Activated CD4-positive, alpha-beta T cell treated with anti-CD3 and anti-CD28 coated beads, Interleukin-2, Interleukin-4, amounts not matched to agents 100 ng/mL and 50 ng/mL, durations not matched to agents 16 hours and 8 hours (primary cell): ENCODE results near the gene PPT1.

Experiments
- DNase-seq: peaks from one replicate; pipeline ENCODE4 v3.0.0-alpha.2; 2020; ENCODE audit warnings: low spot score

Gene PPT1

GRCh38 chr1:40092706-40093639 is 4.1 kb downstream of the PPT1 start:
- DNase-seq: no peak

DNA sequence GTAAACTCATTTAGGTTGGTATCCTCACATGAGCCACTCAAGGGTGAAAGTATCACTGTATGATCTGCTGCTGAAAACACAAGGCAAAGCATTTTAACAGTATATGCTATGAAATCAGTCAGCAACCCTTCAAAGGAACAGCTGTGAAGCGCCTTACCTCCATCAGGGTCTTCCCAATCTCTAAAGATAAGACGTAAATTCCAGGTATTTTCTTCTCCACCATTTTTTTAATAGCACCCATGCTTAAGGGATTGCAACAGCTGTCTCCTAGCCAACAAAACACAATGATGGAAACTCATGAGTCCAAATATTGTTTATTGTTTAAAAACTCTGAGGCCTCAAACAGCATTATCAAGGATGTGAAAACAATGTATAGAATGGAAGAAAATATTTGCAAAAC is 4.8 kb downstream of the PPT1 start:
- DNase-seq: no peak

DNA sequence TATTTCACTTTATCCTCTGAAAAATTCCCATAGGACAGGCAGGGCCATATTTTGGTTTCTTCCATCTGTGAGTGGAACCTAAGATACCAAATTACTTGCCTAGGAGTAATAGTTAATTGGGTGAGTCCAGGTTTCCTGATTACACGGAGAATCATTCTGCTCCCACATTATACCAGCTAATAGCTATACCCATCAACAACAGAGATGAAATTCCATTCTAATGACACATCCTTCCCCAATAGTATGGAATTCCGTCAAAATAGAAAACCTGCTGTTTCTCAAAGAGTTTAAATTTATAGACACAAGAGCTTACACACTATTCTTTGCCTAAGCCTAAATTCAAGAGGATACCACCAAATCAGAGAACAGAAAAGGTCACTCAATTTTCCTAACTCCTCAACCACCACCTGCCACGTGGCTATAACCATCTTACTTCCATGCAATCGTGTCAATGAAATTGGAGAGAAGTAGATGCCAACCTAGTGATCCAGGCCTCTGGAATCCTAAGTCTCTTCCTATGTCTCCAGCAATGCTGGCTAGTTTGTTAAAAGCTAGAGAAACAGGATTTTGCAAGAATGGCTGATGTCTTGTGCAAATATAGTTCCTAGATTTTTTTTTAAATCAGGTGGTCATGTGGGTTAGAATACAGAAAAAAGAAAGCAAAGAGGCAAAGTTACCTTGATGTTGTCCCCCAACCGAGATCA is 6.2 kb downstream of the PPT1 start:
- DNase-seq: no peak

- peak; percentile 56 for DNase-seq
Measured at GRCh38 chr1:40084750-40085149, 12.3 kb downstream of the PPT1 start.

DNA sequence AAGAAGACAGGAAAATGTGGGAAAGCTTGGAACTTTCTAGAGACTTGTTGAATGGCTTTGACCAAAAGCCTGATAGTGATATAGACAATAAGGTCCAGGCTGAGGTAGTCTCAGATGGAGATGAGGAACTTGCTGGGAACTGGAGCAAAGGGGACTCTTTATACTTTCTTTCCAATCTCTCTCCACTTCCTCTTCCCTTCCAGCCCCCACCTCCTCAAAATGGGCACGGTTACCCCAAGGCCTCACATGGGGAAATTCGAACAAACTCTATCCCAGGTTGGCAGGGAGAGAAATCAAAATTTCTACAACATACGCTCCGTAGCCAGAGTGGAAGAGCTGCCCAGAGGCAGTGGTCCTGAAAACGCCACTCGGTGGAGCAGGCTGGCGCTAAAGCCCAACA is 15.2 kb downstream of the PPT1 start:
- DNase-seq: no peak

GRCh38 chr1:40079774-40080400 is 17.2 kb downstream of the PPT1 start:
- no peak for DNase-seq

- peak; percentile 69 for DNase-seq
Measured at GRCh38 chr1:40078512-40079333, 18.3 kb downstream of the PPT1 start.

DNA sequence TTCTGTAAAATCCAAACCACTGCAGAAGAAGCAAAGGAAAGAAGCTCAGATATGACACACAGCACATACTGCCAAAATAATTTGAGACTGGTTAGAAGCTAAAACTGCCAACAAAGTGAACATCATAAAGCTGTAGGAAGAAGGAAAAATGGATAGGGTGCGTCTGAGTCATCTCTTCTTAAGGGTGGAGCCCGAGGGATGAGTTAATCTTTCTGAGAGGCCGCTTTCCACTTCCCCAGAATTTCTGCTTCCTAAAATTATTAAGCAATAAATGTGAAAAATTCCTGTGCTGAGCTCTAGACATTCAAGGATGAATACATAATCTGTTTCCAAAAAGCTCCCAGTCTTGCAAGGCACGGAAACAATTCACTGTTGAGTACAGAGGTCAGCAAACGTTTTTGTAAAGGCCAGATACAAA is 20.1 kb downstream of the PPT1 start:
- no peak for DNase-seq

- no peak for DNase-seq
Measured at GRCh38 chr1:40075266-40075665, 21.8 kb downstream of the PPT1 start.

DNA sequence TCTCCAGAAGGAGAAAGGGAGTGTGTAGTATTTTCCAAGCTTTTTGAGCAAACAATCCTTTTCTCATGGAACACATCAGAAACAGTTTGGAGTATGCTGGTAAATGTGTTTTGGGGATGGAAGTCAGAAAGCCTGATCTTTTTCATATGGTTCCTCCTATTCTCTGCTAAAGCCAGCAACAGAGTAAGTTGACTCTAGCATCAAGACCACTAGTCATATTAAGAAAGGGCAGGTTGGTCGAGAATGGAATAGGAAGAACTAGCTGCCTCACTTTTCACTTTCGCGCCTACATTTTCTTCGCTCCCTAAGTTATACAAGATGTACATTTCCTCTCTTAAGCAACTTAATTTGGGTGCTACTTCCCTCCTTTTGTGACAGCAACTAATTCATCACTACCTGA is 24.0 kb downstream of the PPT1 start:
- DNase-seq: no peak

DNA sequence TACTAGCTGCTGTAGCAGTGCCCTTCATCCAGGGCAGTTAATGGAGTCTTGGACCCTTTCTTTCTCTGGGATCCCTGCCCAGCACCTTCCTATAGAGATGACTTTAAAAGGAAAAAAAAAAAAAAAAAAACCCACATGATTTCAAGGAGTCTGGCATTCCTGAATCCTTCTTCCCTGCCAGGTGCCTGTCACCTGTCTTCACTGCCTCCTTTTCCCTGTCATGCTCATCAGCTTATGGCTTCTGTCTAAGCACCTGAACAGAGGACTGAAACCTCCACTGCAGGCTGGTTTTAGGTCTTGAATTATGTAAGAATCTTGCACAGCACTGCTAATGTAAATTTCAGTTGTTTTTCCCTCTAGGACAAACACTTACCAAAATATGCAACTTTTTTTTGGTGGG is 24.9 kb downstream of the PPT1 start:
- DNase-seq: no peak

DNA sequence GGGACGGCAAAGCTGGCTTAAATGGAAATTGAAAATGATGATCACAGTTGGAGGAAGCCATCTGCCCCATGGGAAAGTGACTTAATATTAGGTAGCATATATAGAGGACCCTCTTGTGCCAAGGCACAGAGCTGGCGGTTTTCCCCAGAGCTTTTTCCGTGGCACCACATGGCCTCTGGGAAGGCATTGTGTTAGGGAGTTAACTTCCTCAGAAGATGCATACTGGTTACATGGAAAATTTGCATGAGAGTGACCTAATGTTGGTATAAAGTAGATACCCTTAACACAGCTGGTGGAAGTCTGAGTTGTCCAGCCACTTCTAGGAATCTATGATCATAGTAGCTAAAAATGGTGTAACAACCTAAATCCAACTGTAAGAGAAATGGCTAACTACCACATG is 29.2 kb downstream of the PPT1 start:
- DNase-seq: no peak

- no peak for DNase-seq
Measured at GRCh38 chr1:40067023-40067422, 30.0 kb downstream of the PPT1 start.

GRCh38 chr1:40064797-40065499 is 32.1 kb downstream of the PPT1 start:
- DNase-seq: no peak

GRCh38 chr1:40059960-40060750 is 36.9 kb downstream of the PPT1 start:
- peak; percentile 24 for DNase-seq

GRCh38 chr1:40059338-40059959 is 37.6 kb downstream of the PPT1 start:
- peak; percentile 82 for DNase-seq

GRCh38 chr1:40058453-40059337 is 38.4 kb downstream of the PPT1 start:
- DNase-seq: peak; percentile 58

DNA sequence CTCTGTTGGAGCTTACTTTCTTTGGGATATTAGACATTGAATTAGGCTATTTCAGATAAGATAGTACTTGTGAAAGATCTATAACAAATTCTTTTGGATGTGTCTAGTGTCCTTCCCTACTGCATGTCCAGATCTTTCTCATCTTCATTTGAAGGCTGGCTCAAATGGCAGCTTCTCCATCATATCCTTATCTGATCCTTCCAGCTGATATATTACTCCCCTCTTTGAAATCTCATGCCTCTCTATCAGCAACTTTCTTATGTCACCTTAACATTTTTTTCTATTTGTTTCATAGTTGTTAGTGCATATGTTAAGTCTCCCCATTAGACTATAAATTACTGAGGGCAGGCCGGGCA is 39.0 kb downstream of the PPT1 start:
- DNase-seq: no peak
